B cell (primary cell): ENCODE measurements around the gene TTC19. TPM values are rescaled to one million over a fixed set of nuclear protein-coding genes. Genes with fewer than 3 reads are reported as not detected.

Experiments
- ATAC-seq: fragments of 200-7000 bp; cut with Tn5 transposase; one replicate; pipeline ENCODE4 v1.10.0; 2021; ENCODE audit warnings: low read depth, mild to moderate bottlenecking, moderate number of reproducible peaks, moderate library complexity
- CTCF ChIA-PET: fragments of 350-600 bp; sonication (Branson Sonifier 250); formaldehyde crosslinking; loops from one replicate; lab custom pipeline; 2021; ENCODE audit warnings: antibody characterized with exemption, inconsistent platforms; lab: Charles Lee
- POLR2A ChIA-PET: fragments of 350-600 bp; sonication (Branson Sonifier 250); formaldehyde crosslinking; loops from one replicate; lab custom pipeline; 2021; ENCODE audit warnings: antibody characterized with exemption; lab: Charles Lee
- DNase-seq: peaks from one replicate; pipeline ENCODE4 v3.0.0; 2013
- H2AFZ ChIP-seq: 2 replicates; pipeline ENCODE4 v1.6.1; 2012; ENCODE audit warnings: mild to moderate bottlenecking, low read depth, low read length; ENCODE audit not compliant: insufficient read depth, poor library complexity, severe bottlenecking
- H3K27ac ChIP-seq, 2 donors: 1 replicate in 1 of 2; 2 replicates in 1 of 2; pipeline ENCODE4 v1.5.1; 2012 to 2013; ENCODE audit warnings: low read length in 2 of 2, mild to moderate bottlenecking in 2 of 2, moderate library complexity in 1 of 2
- H3K27me3 ChIP-seq, 4 experiments: fragments of 200-600 bp in 1 of 4; sonication (generic) in 1 of 4; replicated peaks in 1 of 4; 1 replicate in 2 of 4; 2 replicates in 2 of 4; pipeline versions ENCODE4 v1.6.1 to v1.7.0; 2013 to 2016; ENCODE audit warnings: low read length in 3 of 4, mild to moderate bottlenecking in 2 of 4, mixed read lengths in 1 of 4, moderate library complexity in 1 of 4; ENCODE audit not compliant: insufficient read depth in 4 of 4, control insufficient read depth in 3 of 4; ENCODE audit errors: control extremely low read depth in 1 of 4
- H3K36me3 ChIP-seq, 2 experiments: replicated peaks in 1 of 2; 1 replicate in 1 of 2; 2 replicates in 1 of 2; pipeline versions ENCODE4 v1.6.1 to v1.7.1; 2013; ENCODE audit warnings: low read length in 1 of 2; ENCODE audit not compliant: insufficient read depth in 2 of 2, control insufficient read depth in 1 of 2; ENCODE audit errors: control extremely low read depth in 1 of 2, extremely low read depth in 1 of 2
- H3K4me1 ChIP-seq, 2 donors: fragments of 200-600 bp in 1 of 2; sonication (generic) in 1 of 2; 1 replicate in 1 of 2; 2 replicates in 1 of 2; pipeline versions ENCODE4 v1.5.1 to v1.6.1; 2013 to 2017; ENCODE audit warnings: low read length in 2 of 2; ENCODE audit not compliant: control insufficient read depth in 2 of 2, insufficient read depth in 2 of 2
- H3K4me2 ChIP-seq: replicated peaks from 2 replicates; pipeline ENCODE3; 2012; ENCODE audit warnings: mild to moderate bottlenecking, low read depth, low read length; ENCODE audit not compliant: poor library complexity, severe bottlenecking
- H3K4me3 ChIP-seq, 5 experiments: fragments of 200-600 bp in 1 of 5; sonication (generic) in 1 of 5; 1 replicate in 3 of 5; 2 replicates in 2 of 5; pipeline versions ENCODE4 v1.5.1 to v1.7.0; 2011 to 2016; ENCODE audit warnings: low read length in 4 of 5, mild to moderate bottlenecking in 4 of 5, low read depth in 2 of 5, control low read depth in 1 of 5, moderate library complexity in 1 of 5; ENCODE audit not compliant: insufficient read depth in 1 of 5; ENCODE audit errors: control extremely low read depth in 1 of 5, extremely low read depth in 1 of 5
- H3K79me2 ChIP-seq: fragments of 200-600 bp; sonication (generic); one replicate; pipeline ENCODE4 v1.6.0; 2016; ENCODE audit warnings: low read length; ENCODE audit not compliant: control insufficient read depth, insufficient read depth
- H3K9ac ChIP-seq: fragments of 200-600 bp; sonication (generic); 2 replicates; pipeline ENCODE4 v1.6.1; 2017; ENCODE audit warnings: mild to moderate bottlenecking, low read length, moderate library complexity
- H3K9me3 ChIP-seq, 3 donors: one replicate each; pipeline versions ENCODE4 v1.6.1 to v1.7.1; 2013; ENCODE audit warnings: low read length in 2 of 3; ENCODE audit not compliant: control insufficient read depth in 2 of 3, insufficient read depth in 1 of 3; ENCODE audit errors: control extremely low read depth in 1 of 3
- H4K20me1 ChIP-seq: 2 replicates; pipeline ENCODE4 v1.6.0; 2012; ENCODE audit warnings: mild to moderate bottlenecking, low read length; ENCODE audit not compliant: insufficient read depth, control insufficient read depth, poor library complexity, severe bottlenecking
- H3K27ac Mint-ChIP-seq: one replicate; pipeline ENCODE4 v1.8.0; 2021; ENCODE audit warnings: mixed read lengths
- H3K27me3 Mint-ChIP-seq: one replicate; pipeline ENCODE4 v1.8.0; 2021; ENCODE audit warnings: mixed read lengths
- H3K4me1 Mint-ChIP-seq: one replicate; pipeline ENCODE4 v1.8.0; 2021; ENCODE audit warnings: mixed read lengths
- H3K4me3 Mint-ChIP-seq: one replicate; pipeline ENCODE4 v1.8.0; 2021; ENCODE audit warnings: mixed read lengths
- H3K9me3 Mint-ChIP-seq: one replicate; pipeline ENCODE4 v1.8.0; 2022; ENCODE audit warnings: mixed read lengths; ENCODE audit not compliant: insufficient read depth
- CTCF ChIP-seq: fragments of 200-600 bp; IDR thresholded peaks from one replicate; pipeline ENCODE4 v1.8.0; 2022; ENCODE audit warnings: antibody characterized with exemption, mild to moderate bottlenecking
- EZH2 ChIP-seq: IDR thresholded peaks from 2 replicates; pipeline ENCODE4 v1.6.1; 2012; ENCODE audit warnings: borderline replicate concordance, low read depth, mild to moderate bottlenecking, moderate library complexity, low read length; ENCODE audit not compliant: insufficient read depth, poor library complexity, severe bottlenecking
- WGBS: methylation state at CpG from one replicate; pipeline ENCODE4 v1.1.5; 2013; ENCODE audit warnings: missing lambda C conversion rate; ENCODE audit not compliant: insufficient coverage; 5-methylcytosine and 5-hydroxymethylcytosine counted together
- intact Hi-C: fragments of 100-400 bp; cut with micrococcal nuclease; formaldehyde crosslinking; loops from one replicate; pipeline ENCODE4 v1.10.0; 2022
- polyA plus RNA-seq: library from polyadenylated mRNA; depleted of rRNA; stranded (reverse); fragments of >200 nt; gene quantifications from 2 replicates; pipeline ENCODE4 v1.2.3, GENCODE V29; 2012
- total RNA-seq, 2 donors: library from RNA; stranded (reverse); fragments of 120-200 nt in 1 of 2; gene quantifications; 1 replicate in 1 of 2; 2 replicates in 1 of 2; pipeline versions ENCODE4 v1.2.3 to v1.2.4, GENCODE V29; 2013 to 2022

Gene TTC19
- total and polyA plus RNA-seq, 2 donors (not counting 1 experiment from before 2014, with no cell fraction given) = 8.2 to 38.5 TPM

DNA sequence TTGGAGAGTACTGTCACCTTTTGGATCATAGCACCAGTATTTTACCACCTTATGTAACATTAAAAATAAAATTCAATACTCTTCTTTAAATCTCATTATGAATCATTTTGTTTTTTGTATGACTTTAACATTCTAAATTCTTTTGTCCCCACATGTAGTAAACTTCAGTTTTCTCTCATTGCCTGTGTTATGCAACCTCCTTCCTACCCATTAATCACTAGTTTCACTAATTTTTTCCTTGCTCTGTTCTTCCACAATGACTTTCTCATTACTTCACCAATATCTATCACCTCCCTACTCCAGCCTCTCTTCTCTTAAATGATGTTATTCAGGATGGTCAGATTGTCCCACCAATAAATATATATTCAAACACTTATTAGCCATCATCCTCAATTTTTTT, 68.7 kb downstream of the TTC19 start:
- H3K4me1 ChIP-seq = no peaks in the 10 kb centered on the region
- no peaks in the 10 kb centered on the region for H3K27me3 ChIP-seq
- no peaks in the 10 kb centered on the region for H3K4me1 Mint-ChIP-seq
- H3K9me3 Mint-ChIP-seq = no peaks in the 10 kb centered on the region
- H3K27ac ChIP-seq = no peak overlapping the region
- ATAC-seq (no peak), DNase-seq (no peak)
- intact Hi-C loops = no loop called here
- no peak overlapping the region for H3K27ac Mint-ChIP-seq
- TF ChIP-seq EZH2 = no peak
- no peak for TF ChIP-seq CTCF
- H3K36me3 ChIP-seq = peaks cover 2 to 86% of the 10 kb centered on the region in 2 experiments
- no peaks in the 10 kb centered on the region for H3K9me3 ChIP-seq
- no peak overlapping the region for H3K4me3 Mint-ChIP-seq
- no peaks in the 10 kb centered on the region for H3K27me3 Mint-ChIP-seq
- H4K20me1 ChIP-seq = no peaks in the 10 kb centered on the region
- ChIA-PET CTCF (no interaction called here), POLR2A (no interaction called here)
- no peak overlapping the region for H3K4me2 ChIP-seq
- no peak overlapping the region for H3K9ac ChIP-seq
- H2AFZ ChIP-seq = no peak overlapping the region
- no peaks in the 10 kb centered on the region for H3K79me2 ChIP-seq
- no peak overlapping the region for H3K4me3 ChIP-seq

DNA sequence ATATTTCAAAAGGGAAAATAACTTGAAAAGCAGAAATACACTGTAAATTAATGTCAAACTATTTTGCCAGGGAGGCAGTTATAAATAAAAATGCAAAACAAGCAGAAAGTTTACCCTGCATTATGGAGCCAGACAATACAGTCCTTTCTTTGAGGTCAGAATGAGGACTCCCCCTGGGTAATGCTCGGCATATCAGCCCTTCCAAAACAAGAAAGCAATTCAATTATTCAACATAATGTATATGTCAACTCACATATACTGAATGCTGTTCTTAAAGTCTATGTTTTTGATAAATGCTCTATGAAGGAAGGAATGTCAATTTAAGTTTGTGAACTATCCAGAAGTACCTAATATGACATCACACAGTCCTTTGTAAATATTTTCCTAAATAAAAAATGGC, 72.4 kb downstream of the TTC19 start:
- no peak overlapping the region for H3K27ac ChIP-seq
- H3K4me2 ChIP-seq = no peak overlapping the region
- CTCF ChIA-PET = no interaction called here
- H3K36me3 ChIP-seq = peaks cover 5 to 85% of the 10 kb centered on the region in 2 experiments
- TF ChIP-seq EZH2 = no peak
- no peak for TF ChIP-seq CTCF
- H3K79me2 ChIP-seq = no peaks in the 10 kb centered on the region
- H3K9me3 ChIP-seq = no peaks in the 10 kb centered on the region
- H3K4me1 ChIP-seq = no peaks in the 10 kb centered on the region
- Mint-ChIP-seq H3K27me3 (no peaks in the 10 kb centered on the region), H3K4me3 (no peak overlapping the region), H3K9me3 (no peaks in the 10 kb centered on the region), H3K27ac (no peak overlapping the region), H3K4me1 (no peaks in the 10 kb centered on the region)
- intact Hi-C loops = no loop called here
- ATAC-seq (no peak), DNase-seq (no peak)
- POLR2A ChIA-PET = no interaction called here
- H3K9ac ChIP-seq = no peak overlapping the region
- H3K4me3 ChIP-seq = no peak overlapping the region
- WGBS = no CpG with 5 or more reads among the region's 1 CpG
- H4K20me1 ChIP-seq = no peaks in the 10 kb centered on the region
- H3K27me3 ChIP-seq = no peaks in the 10 kb centered on the region
- H2AFZ ChIP-seq = no peak overlapping the region
